Measurements from ENCODE around the gene GNAT1.
"Not testable (repeated sequence)": the region's sequence is repeated elsewhere in the genome, so short reads cannot be mapped to it uniquely, and the experiment has no call there.

Gene GNAT1

GRCh38 chr3:50221411-50222168 is 30.2 kb downstream of the GNAT1 start:
- no peak overlapping the region for H3K4me3 ChIP-seq (ENCODE audit: low read depth, low read length)
- in situ Hi-C loops (cut with HindIII; ENCODE audit: low sequenced_read_pairs) = no loop called here
- TF ChIP-seq CTCF (IDR thresholded peaks at IDR 0.05; ENCODE audit: low read depth, low read length) = no peak
- no peak for DNase-seq (ENCODE audit: low read depth, low spot score)

GRCh38 chr3:50222169-50222528 is 30.7 kb downstream of the GNAT1 start:
- in situ Hi-C loops (cut with HindIII; ENCODE audit: low sequenced_read_pairs) = no loop called here
- H3K4me3 ChIP-seq (ENCODE audit: low read depth, low read length) = no peak overlapping the region
- no peak for TF ChIP-seq CTCF (IDR thresholded peaks at IDR 0.05; ENCODE audit: low read depth, low read length)
- DNase-seq (ENCODE audit: low read depth, low spot score) = no peak

- H3K4me3 ChIP-seq (ENCODE audit: low read depth, low read length) = no peak overlapping the region
- no peak for TF ChIP-seq CTCF (IDR thresholded peaks at IDR 0.05; ENCODE audit: low read depth, low read length)
- in situ Hi-C loops (cut with HindIII; ENCODE audit: low sequenced_read_pairs) = no loop called here
- DNase-seq (ENCODE audit: low read depth, low spot score) = no peak
These were observed 33.2 kb downstream of the GNAT1 start for GRCh38 chr3:50224639-50225038.

- peak; percentile 50 for DNase-seq (ENCODE audit: low read depth, low spot score)
- H3K4me3 ChIP-seq (ENCODE audit: low read depth, low read length) = peak overlapping the region; percentile 49
- TF ChIP-seq CTCF (IDR thresholded peaks at IDR 0.05; ENCODE audit: low read depth, low read length) = no peak
- in situ Hi-C loops (cut with HindIII; ENCODE audit: low sequenced_read_pairs) = no loop called here
These were observed 35.5 kb downstream of the GNAT1 start for GRCh38 chr3:50226888-50227389.

GRCh38 chr3:50227390-50228183 is 36.2 kb downstream of the GNAT1 start:
- peak overlapping the region; percentile 74 for H3K4me3 ChIP-seq (ENCODE audit: low read depth, low read length)
- DNase-seq (ENCODE audit: low read depth, low spot score) = peak; percentile 89
- in situ Hi-C loops (cut with HindIII; ENCODE audit: low sequenced_read_pairs) = no loop called here
- peak; percentile 61 for TF ChIP-seq CTCF (IDR thresholded peaks at IDR 0.05; ENCODE audit: low read depth, low read length)

- H3K4me3 ChIP-seq (ENCODE audit: low read depth, low read length) = peak overlapping the region; percentile 74
- DNase-seq (ENCODE audit: low read depth, low spot score); in situ Hi-C loops (cut with HindIII; ENCODE audit: low sequenced_read_pairs): not testable (repeated sequence)
These were observed 36.9 kb downstream of the GNAT1 start for GRCh38 chr3:50228184-50228763.

Data from astrocyte of the spinal cord (primary cell).